ENCODE measurements around the gene TRAPPC12.
"Not testable (repeated sequence)": the region's sequence is repeated elsewhere in the genome, so short reads cannot be mapped to it uniquely, and the experiment has no call there.

The TRAPPC12 gene

GRCh38 chr2:3433776-3434400 lies 54.4 kb downstream of the TRAPPC12 start:
- no peak for DNase-seq

- DNase-seq = no peak
Measured at GRCh38 chr2:3434654-3435053, 55.2 kb downstream of the TRAPPC12 start.

GRCh38 chr2:3435445-3435844 lies 56.0 kb downstream of the TRAPPC12 start:
- DNase-seq = no peak

GRCh38 chr2:3440477-3440876 lies 61.0 kb downstream of the TRAPPC12 start:
- DNase-seq = no peak

- no peak for DNase-seq
Measured at GRCh38 chr2:3441465-3441864, 62.0 kb downstream of the TRAPPC12 start.

GRCh38 chr2:3442185-3442584 lies 62.7 kb downstream of the TRAPPC12 start:
- no peak for DNase-seq

- no peak for DNase-seq
Measured at GRCh38 chr2:3443083-3443482, 63.6 kb downstream of the TRAPPC12 start.

GRCh38 chr2:3443506-3444084 lies 64.1 kb downstream of the TRAPPC12 start:
- no peak for DNase-seq

- DNase-seq = no peak
Measured at GRCh38 chr2:3445891-3446290, 66.4 kb downstream of the TRAPPC12 start.

- no peak for DNase-seq
Measured at GRCh38 chr2:3446381-3446780, 66.9 kb downstream of the TRAPPC12 start.

GRCh38 chr2:3447186-3447585 lies 67.7 kb downstream of the TRAPPC12 start:
- DNase-seq = not testable (repeated sequence)

- DNase-seq = no peak
Measured at GRCh38 chr2:3447789-3448317, 68.4 kb downstream of the TRAPPC12 start.

GRCh38 chr2:3448441-3448911 lies 69.0 kb downstream of the TRAPPC12 start:
- not testable (repeated sequence) for DNase-seq

GRCh38 chr2:3449086-3449485 lies 69.6 kb downstream of the TRAPPC12 start:
- no peak for DNase-seq

GRCh38 chr2:3449936-3450335 lies 70.4 kb downstream of the TRAPPC12 start:
- DNase-seq = no peak

- no peak for DNase-seq
Measured at GRCh38 chr2:3450385-3451010, 71.0 kb downstream of the TRAPPC12 start.

- no peak for DNase-seq
Measured at GRCh38 chr2:3451169-3451568, 71.7 kb downstream of the TRAPPC12 start.

GRCh38 chr2:3451926-3452671 lies 72.6 kb downstream of the TRAPPC12 start:
- DNase-seq = no peak

GRCh38 chr2:3453190-3453999 lies 73.9 kb downstream of the TRAPPC12 start:
- no peak for DNase-seq

GRCh38 chr2:3454005-3454404 lies 74.5 kb downstream of the TRAPPC12 start:
- not testable (repeated sequence) for DNase-seq

GRCh38 chr2:3454802-3455201 lies 75.3 kb downstream of the TRAPPC12 start:
- DNase-seq = no peak

- no peak for DNase-seq
Measured at GRCh38 chr2:3456125-3456524, 76.6 kb downstream of the TRAPPC12 start.
